ENCODE results near the gene KCNQ1.

Gene KCNQ1

GRCh38 chr11:2409611-2410468 lies 35.0 kb upstream of the KCNQ1 start:
- no peak for DNase-seq (ENCODE audit: low read depth in 2 of 2, low spot score in 1 of 2)

GRCh38 chr11:2410616-2411015 lies 34.2 kb upstream of the KCNQ1 start:
- DNase-seq (ENCODE audit: low read depth in 2 of 2, low spot score in 1 of 2), result no peak

DNA sequence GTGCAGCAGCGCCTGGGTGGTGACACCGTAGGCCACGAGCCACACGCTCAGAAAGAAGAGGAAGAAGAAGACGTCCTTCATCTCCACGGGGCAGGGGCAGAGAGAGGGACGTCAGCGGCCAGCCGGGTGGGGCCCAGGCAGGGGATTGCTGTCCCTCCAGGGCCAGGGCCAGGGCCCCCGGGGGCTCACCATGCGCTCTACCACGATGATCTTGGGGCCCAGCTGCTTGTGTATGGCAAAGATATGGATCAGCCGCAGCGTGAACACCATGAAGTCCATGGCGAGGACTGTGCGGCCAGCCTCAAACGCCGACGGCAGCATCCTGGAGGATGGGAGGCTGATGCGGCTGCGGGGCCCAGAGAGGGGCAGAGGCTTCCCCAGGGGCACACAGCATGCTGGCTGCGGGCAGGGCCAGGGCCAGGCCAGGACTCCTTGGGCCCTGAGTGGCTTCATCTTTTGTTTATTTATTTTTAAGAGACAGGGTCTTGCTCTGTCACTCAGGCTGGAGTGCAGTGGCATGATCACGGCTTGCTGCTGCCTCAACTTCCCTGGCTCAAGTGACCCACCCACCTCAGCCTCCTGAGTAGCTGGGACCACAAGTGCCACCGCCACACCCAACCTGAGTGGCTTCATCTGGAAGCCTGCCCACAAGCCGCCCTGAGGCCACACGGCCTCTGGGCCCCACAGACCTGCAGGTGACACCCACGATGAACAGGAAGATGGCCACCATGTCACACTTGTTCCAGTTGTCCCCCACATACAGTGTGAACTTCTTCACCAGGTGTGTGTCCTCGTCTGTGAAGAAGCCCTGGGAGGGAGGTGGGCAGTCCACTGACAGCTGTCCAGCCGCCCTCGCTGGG lies 33.1 kb upstream of the KCNQ1 start:
- DNase-seq (ENCODE audit: low read depth in 2 of 2, low spot score in 1 of 2), result no peak

DNA sequence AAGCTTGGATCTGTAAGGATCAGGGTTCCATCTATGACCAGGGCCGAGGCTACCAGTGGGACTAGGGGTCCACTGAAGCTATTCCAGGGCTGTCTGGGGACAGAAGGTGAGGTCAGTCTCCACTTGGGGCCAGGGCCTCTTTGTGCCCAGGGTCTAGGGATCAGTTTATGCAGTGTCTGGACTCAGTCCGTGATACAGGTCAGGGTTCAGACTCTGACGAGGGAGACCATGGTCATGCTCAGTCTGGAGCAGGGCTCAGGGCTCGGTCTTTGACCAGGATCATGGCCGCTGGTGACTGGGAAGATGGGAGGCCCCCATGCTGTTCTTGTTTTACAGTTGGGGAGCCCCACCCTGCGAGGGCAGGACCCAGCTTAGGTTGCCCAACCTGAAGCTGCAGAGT lies 32.5 kb upstream of the KCNQ1 start:
- DNase-seq (ENCODE audit: low read depth in 2 of 2, low spot score in 1 of 2), result no peak

GRCh38 chr11:2413742-2414579 lies 30.8 kb upstream of the KCNQ1 start:
- DNase-seq (ENCODE audit: low read depth in 2 of 2, low spot score in 1 of 2), result no peak

GRCh38 chr11:2414616-2415015 lies 30.2 kb upstream of the KCNQ1 start:
- DNase-seq (ENCODE audit: low read depth in 2 of 2, low spot score in 1 of 2), result no peak

- no peak for DNase-seq (ENCODE audit: low read depth in 2 of 2, low spot score in 1 of 2)
Measured at GRCh38 chr11:2415171-2415570, 29.6 kb upstream of the KCNQ1 start.

- DNase-seq (ENCODE audit: low read depth in 2 of 2, low spot score in 1 of 2), result no peak
Measured at GRCh38 chr11:2415601-2416380, 29.0 kb upstream of the KCNQ1 start.

GRCh38 chr11:2416765-2417164 lies 28.0 kb upstream of the KCNQ1 start:
- no peak for DNase-seq (ENCODE audit: low read depth in 2 of 2, low spot score in 1 of 2)

GRCh38 chr11:2417856-2418692 lies 26.7 kb upstream of the KCNQ1 start:
- DNase-seq (ENCODE audit: low read depth in 2 of 2, low spot score in 1 of 2), result no peak

GRCh38 chr11:2418693-2419360 lies 26.0 kb upstream of the KCNQ1 start:
- DNase-seq (ENCODE audit: low read depth in 2 of 2, low spot score in 1 of 2), result no peak

DNA sequence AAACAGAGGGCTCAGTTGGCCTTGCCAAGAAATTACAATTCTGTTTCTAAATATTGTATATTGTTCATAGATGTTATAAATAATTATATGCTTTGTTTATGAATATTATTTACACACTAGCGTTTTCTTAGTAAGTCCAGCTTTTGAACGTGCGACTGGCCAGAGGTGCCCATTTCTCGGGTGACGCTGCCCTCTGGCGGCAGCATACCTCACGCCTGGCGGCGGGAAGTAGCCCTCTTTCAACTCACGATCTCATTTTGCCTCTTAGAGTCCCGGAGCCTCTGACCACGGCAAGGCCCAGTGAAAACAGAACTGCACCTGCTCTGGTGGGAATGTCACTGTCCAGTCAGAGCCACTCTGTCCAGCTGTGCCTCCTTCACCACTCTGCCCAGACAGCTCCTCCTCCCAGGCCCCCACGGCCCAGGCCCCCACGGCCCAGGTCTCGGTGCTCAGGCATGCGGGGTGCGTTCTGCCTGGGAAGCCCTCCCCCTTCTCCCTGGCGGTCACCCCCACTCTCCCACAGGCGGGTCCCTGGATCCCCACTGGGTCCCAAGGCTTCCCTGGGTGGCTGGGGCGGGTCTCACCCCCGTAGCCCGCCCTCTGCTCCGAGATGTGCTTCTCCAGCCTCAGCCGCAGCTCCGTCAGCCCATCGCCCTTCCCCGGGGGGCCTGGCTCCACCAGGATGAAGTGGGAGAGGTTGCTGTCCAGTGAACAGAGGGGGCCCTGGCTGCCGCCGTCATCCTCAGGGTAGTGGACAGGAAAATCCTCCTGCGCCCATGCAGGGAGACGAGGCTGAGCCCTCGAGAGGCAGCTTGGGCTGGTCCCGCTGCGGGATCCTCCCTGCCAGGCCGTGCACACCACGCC lies 24.9 kb upstream of the KCNQ1 start:
- DNase-seq (ENCODE audit: low read depth in 2 of 2, low spot score in 1 of 2), result peak in 1 of 2 donors; percentile 31

DNA sequence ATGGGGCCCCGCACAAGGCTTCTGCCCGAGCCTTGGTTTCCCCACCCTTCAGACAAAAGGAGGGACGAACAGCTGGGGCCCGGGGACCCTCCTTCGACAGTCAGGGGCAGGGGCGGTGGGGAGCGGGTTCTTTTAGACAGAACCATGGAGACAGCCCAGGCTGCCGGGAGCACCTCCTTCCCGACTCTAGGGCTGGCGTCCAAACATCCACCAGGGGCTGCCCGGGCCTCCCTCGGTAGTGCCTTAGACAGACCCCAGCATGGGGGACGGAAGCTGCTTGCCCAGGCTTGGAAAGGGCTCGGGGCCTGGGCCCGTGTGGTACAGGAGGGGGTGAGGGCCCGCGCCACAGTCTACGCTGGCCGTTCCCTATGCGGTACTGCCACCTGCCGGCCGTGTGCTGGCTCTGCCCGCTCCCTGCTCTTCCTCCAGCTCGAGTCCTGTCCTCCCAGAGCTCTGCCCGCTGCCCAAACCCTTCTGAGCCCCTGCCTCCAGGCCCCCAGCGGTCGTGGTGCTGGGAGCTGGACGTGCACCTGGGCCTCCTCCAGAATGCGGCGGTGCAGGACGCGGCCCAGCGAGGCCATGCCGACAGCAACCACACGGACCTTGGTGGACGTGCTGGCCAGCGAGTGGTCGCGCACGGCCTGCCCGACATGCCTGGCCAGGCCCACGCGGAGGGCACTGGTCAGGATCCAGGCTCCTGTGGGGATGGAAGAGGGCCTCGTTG lies 24.1 kb upstream of the KCNQ1 start:
- peak; percentile 42 to 46 for DNase-seq (ENCODE audit: low read depth in 2 of 2, low spot score in 1 of 2)

- DNase-seq (ENCODE audit: low read depth in 2 of 2, low spot score in 1 of 2), result no peak
Measured at GRCh38 chr11:2421226-2421994, 23.4 kb upstream of the KCNQ1 start.

- DNase-seq (ENCODE audit: low read depth in 2 of 2, low spot score in 1 of 2), result no peak
Measured at GRCh38 chr11:2421996-2422395, 22.8 kb upstream of the KCNQ1 start.

- DNase-seq (ENCODE audit: low read depth in 2 of 2, low spot score in 1 of 2), result no peak
Measured at GRCh38 chr11:2422461-2423156, 22.2 kb upstream of the KCNQ1 start.

Measured in stimulated activated CD8-positive, alpha-beta memory T cell treated with anti-CD3 and anti-CD28 coated beads, Interleukin-4, amount 100 ng/mL, for 1 hour (primary cell).